ENCODE measurements around the gene SLC19A1.

- TF ChIP-seq CTCF (IDR thresholded peaks at IDR 0.05; ENCODE audit: borderline replicate concordance, extremely low read depth, low read length, poor library complexity, severe bottlenecking): no peak
- TF ChIP-seq EZH2 (IDR thresholded peaks at IDR 0.05; ENCODE audit: borderline replicate concordance, low read depth, low read length, severe bottlenecking): no peak
These were observed 3.0 kb downstream of the SLC19A1 start for GRCh38 chr21:45539046-45539795.
